ENCODE results near the gene DYSF.

GRCh38 chr2:71463342-71463654 lies 9.9 kb downstream of the DYSF start:
- no peak for TF ChIP-seq CTCF (IDR thresholded peaks at IDR 0.05)
- TF ChIP-seq POLR2AphosphoS5 (IDR thresholded peaks at IDR 0.05; ENCODE audit: low read depth, low read length): no peak
